Limb (tissue), 2 donors: ENCODE data around the gene TPBGL.

Experiments
- DNase-seq, 2 donors: peaks; one replicate each; pipeline ENCODE4 v3.0.0-alpha.2; 2016; ENCODE audit errors: extremely low spot score in 2 of 2

Gene TPBGL

GRCh38 chr11:75245356-75246005 lies 4.9 kb downstream of the TPBGL start:
- DNase-seq: peak in 1 of 2 donors; percentile 11

- no peak for DNase-seq
Measured at GRCh38 chr11:75246006-75246670, 5.6 kb downstream of the TPBGL start.

GRCh38 chr11:75246671-75247350 lies 6.2 kb downstream of the TPBGL start:
- no peak for DNase-seq

- DNase-seq: no peak
Measured at GRCh38 chr11:75248924-75249256, 8.3 kb downstream of the TPBGL start.

DNA sequence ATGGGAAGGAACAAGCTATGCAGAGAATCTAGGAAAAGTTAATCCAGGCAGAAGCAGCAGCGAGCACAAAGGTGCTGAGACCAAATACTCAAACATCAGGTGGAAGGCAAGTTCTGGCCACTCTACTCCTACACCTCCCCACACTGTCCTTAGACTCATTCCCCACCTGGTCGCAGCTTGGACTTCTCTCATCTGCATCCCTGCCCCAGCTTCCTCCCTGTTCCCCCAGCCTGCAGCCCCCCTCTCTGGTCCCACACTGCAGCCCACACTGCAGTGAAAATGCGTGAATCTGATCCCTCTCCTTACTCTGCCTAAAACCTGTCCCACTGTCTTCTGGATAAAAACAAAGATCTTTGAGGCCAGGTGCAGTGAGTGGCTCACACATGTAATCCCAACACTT lies 9.1 kb downstream of the TPBGL start:
- no peak for DNase-seq

- DNase-seq: no peak
Measured at GRCh38 chr11:75254326-75254725, 13.8 kb downstream of the TPBGL start.

DNA sequence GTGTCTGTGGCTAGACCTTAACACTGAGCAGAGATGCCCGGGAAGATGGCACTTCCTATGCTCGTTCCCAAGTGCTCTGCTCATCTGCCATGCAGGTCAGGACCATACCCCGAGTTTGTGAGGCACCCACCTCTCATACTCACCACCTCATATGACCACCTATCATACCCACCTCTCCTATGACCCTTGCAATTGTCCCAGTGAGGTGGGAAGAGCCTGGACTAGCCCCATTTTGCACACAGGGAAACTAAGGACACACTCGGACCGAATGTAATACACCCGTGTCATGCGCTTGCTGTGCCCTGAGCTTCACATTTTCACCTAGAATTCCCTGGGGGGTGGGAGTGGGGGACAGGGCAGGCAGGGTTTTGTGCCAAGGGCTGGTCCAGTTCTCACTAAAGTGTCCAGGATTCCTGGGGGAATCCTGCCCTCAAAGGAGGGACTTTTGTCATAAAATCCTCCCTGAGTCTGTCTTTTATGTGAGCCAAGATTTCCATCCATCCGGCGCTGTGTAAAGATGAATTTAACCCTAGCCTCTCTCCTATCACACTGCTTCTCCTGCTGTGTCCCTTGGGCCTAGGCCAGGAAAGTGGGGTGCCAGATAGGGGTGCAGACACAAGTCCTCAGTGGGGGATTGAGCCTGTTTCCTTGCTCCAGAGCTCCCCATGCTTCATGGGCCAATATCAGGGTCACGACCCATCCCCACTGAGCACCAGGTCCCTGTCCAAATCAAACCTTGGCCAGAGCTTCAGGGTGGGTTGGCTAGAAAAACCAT lies 20.0 kb downstream of the TPBGL start:
- peak in 1 of 2 donors; percentile 21 for DNase-seq

GRCh38 chr11:75261902-75262361 lies 21.4 kb downstream of the TPBGL start:
- peak in 1 of 2 donors; percentile 22 for DNase-seq

DNA sequence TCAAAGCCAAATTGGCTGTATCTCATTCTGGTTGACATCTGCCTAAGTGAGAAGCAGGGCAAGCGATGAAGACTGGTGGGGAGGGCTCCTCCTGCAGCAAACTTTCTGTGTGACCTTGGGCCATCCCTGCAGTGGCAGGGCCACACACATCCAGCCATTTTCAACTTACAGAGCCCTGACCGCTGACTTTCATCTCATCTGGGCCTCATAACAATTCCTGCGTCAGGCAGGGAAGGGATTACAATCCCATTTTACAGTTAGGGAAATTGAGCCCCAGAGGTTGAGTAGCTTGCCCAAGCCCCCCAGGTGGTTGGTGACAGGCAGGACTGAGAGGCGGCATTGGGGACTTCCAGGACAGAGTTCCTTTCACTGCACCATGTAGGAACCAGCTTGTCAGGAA lies 21.9 kb downstream of the TPBGL start:
- DNase-seq: peak in 1 of 2 donors; percentile 17

DNA sequence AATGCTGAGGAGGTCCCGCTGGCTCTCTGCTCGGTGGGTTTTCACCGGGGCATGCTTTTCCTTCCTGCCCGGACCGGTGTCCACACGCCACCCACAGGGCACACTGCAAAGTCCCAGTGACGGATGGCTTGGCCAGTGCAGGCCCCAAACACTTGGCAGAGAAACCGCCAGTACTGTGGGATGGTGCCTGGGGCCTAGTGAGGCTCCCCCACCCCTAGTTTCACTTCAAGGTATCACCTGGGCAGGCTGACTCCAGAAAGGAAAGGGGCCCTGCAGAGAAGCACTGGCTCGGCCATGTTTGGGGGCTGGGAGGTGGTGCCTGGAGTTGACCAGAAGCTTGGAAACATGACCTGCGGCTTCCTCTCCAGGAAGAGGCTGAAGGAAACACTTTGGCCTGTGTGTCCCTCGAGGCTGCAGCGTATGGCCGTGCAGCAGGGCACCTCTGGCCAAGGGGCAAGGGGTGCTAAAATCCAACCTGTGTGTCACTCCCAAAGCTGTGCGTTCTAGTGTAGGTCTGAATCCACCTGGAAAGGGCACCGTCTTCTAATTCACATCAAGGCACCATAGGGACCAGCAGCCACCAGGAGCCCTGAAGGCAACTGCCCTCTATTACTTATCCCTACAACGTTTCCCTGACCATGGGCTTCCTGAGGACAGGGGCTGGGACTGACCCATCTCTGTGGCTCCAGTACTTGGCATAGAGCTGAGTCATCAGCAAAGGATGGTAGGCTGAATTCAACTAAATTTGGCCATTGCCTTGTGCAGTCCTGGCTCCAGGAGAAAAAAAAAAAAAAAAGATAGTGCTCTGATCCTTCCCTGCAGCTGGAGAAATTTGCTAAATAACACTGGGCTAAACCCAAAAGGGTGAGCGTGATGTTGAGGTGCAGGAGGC lies 22.6 kb downstream of the TPBGL start:
- peak in 1 of 2 donors; percentile 24 for DNase-seq

DNA sequence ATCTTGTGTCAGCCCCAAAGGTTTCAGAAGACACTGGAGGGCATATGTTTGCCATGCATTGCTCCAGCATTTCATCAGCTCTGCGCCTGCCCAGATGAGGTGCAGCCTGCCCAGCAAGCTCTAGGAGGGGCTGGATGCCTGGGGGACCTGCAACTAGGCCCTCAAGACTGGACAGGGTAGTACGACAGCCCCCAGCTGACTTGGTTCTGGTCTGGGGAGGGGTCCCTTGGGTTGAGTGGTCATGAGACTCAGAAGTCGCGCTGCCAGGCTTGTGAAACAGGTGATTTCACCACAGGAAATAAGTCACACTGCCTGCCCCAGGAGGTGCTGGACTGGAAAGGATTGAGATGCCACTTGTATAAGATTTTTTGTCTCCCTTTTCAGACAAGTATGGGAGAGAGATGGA lies 23.4 kb downstream of the TPBGL start:
- peak in 1 of 2 donors; percentile 21 for DNase-seq

DNA sequence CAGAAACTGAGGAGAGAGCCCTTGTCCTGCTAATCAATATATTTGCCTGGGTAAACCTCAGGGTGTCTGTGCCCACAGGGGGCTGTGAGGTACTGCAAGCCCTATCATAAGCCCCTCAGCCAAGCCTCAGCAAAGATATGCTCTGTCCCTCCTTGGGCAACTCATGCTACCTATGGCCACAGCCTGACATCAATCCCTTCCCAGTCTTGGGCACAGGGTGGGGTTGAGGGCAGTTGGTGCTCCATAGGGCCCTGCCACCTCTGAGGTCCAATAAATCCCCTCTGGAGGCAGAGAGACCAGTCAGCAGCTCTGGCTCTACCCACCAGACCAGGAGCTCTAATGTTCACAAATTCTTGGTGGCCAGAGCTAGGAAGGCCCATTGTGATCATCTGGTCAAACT lies 23.8 kb downstream of the TPBGL start:
- DNase-seq: peak in 1 of 2 donors; percentile 11

DNA sequence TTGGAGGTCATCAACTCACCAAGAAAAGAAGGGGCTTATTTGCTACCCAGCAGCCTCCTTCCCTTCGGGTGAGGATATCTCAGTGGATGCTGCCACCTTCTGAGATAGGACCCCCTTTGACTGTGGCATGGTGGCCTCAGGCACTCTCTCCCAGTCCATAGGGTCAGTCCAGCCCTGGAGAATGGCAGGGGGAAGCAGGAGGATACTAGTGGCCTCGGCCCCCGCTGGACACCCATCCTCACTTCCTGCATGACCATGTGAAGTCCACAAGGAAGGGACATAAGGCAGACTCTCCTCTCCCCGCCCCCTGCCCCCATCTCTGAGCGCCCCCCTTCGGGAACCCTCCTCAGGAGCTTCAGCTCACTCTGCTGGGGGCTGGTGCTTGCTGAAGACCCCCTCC lies 24.4 kb downstream of the TPBGL start:
- DNase-seq: peak in 1 of 2 donors; percentile 18

GRCh38 chr11:75265851-75266531 lies 25.4 kb downstream of the TPBGL start:
- DNase-seq: peak in 1 of 2 donors; percentile 18

DNA sequence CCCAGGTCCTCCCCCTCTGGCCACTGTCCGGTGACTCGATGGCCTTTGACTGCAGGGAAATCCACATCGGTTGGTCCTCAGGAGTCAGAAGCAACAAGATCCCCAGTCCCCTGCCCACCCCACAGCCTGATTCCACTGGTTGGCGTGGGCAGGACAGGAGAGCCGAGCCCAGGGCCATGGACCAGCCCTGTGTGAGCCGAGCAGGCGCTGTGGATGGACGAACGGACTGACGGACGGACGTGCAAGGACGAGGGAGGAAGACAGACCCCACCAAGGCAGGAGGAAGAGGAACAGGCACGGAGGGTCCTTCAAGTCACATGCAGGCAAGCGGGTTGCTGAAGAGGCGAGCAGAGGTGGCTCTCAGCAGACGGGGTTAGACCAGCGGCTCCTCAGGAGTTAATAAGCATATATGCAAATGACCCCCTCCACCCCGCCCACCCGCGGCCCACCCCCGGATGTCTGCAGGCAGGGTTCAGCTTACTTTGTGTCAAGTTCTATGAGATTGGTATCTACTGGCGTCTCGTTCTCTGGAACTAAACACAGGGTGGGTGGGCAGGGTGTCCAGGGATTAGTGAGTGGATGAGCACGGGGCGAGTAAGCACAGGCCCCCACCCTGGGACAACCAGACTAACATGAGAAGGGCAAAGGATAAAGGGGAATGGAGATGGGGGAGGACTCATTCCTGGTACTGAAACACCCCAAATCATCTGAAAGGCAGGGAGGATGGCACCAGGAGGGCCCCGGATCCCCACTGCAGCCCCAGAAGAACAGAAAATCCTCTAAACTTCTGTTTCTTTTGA lies 26.8 kb downstream of the TPBGL start:
- DNase-seq: peak in 1 of 2 donors; percentile 23

DNA sequence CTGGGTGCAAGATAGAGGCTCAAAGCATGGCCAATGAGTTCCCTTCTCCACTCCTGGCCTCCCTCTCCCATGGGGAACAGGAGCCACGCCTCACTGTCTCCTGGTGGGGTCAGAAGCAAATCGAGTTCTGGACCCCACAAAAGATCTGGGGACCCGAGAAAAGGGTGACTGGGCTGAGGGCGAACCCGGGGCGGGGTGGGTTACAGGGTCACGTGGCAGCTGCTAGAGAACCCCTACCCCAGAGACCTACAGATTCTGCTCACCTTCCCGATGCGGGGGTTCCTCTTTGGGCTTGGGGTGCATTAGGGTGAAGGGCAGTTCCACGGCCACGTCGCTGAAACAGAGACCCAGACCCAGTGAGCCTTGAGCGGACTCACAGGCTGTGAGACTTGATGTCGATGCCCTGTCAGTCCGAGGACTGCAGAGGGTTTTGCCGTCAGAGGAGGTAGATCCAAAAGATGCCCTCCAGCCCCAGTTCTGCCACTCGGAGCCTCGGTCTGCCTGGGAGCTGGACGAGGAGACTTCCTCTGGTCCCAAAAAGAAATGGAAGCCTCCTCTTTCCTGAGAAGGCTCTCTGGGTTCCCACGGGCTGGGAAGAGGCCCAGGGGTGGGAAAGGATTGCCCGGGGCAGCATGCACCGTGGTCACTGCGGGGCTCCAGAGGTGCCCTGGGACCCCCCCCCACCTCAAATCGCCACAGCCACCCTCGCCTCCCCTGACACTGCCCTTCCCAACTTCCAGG lies 28.2 kb downstream of the TPBGL start:
- peak in 1 of 2 donors; percentile 6 for DNase-seq

DNA sequence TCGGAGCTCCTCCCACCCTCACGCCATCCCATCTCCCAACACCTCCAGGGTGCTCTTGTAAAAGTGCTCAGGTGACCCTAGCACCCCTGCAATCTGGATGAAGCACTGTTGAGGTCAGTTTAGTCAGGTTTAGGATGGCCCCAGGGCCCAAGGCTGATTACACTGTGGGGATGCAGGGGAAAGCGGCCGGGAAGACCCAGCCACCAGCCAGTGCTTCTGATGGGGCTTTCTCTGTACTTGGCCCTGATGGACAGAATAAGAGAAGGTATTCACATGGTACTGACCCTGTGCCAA lies 28.7 kb downstream of the TPBGL start:
- DNase-seq: peak in 1 of 2 donors; percentile 15

DNA sequence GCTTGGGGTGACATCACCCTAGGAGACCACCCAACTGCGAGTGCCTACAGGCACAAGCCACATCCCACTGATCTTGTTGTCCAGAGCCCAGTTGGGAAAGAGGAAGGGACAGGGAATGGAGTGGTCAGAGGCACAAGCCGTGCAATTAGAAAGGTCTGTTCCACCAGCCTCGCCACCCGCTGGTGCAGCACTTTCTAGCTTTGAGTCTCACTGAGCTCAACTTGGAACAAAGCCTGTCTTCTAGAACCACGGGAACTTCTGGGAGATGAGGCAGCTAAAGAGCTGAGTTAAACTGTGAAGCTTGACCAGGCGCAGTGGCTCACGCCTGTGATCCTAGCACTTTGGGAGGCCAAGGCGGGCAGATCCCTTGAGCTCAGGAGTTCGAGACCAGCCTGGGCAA lies 29.3 kb downstream of the TPBGL start:
- DNase-seq: peak in 1 of 2 donors; percentile 17

- DNase-seq: peak in 1 of 2 donors; percentile 13
Measured at GRCh38 chr11:75270896-75271418, 30.4 kb downstream of the TPBGL start.
